SIG-M5 treated with dmso at 0.1 percent for 504 hours (cell line): Measurements from ENCODE around the gene SRPRB.

Experiments
- DNase-seq: peaks from one replicate; lab custom pipeline; 2025; ENCODE audit not compliant: unreplicated experiment; lab: John Stamatoyannopoulos, UW

Gene SRPRB

DNA sequence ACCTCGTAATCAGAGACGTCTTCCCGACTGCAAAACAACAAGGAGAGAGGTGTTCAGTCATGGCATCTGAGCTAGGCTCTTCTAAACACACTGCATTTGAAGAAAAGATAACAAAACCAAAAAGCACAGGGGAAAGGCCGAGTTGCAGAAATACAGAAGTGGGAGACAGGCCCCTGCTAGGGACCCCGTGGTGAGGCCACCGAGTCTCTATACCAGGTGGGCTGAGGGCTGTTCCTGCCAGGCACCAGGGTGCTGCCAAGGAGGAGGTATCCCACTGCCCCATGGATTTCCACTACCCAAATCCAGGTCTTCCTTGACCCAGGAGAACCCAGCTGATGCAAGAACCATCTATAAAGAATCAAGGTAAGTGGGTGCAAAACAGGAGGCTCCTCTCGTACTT, 59.0 kb downstream of the SRPRB start:
- DNase-seq: no peak

DNA sequence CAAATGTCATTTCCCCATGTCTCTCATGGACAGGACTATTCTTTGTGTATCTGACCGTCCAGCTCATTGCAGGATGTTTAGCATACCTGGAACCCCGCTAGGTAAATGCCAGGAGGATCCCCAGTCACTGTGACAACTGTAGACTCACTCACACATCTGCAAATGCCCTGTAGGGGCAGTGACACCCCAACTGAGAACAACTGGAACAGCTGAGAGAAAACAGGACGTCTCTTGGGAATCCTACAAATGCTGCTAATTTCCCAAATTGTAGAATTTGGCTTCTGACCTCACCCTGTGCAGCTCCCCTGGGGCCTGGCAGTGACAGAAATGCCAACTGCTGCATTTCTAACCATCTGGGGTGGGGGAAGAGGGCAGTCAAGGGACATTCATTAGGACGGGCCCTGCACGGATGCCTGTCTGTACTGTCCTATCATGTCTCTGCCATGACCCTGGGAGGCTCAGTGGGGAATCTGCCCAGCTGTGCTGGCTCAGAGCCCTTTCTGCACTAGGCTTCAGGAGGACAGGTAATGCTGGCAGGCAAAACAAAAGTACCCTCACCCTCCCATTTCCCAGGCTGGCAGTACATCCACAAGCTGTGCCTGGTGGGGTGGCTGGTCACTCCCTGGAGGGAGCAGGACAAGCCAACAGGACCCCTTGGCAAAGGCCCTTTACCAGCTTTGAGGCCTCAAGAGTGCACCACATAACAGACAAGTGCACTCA, 59.7 kb downstream of the SRPRB start:
- DNase-seq: no peak

DNA sequence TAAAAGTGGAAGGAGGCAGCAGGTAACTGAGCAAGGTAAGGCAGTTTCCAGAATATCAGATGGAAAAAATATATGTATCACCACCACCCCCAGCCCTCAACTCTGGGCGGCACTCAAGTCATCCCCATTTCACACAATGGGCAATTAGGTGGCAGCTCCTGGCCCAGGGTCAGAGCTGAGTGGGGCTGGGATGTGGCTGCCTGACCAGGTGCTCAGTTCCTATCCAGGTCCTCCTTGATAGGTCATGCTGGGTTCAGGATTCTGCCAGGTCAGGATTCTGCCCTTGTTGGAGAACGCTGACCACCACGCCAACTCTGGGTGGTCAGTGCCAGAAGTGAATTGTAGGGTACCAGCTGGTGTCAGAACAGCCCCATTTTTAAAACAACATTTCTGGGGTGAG, 60.5 kb downstream of the SRPRB start:
- DNase-seq: no peak

DNA sequence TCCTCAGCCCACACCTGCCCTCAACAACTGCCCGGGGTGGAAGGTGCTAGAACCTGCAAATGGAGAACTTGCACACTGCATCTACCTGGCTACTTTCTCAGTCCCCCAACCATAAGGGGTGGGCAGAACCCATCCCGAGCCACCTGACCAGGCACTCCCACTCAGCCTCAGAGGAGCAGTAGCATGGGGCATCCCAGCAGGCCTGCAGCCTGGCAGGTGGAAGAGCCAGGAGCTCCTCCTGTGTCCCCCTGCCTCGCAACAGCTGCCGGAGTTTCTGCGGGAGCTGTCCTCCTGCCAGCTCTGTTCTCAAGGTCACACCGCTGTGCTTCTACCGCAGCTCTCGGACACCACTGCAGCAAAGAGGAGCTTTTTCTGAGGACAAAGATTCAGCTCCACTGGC, 62.6 kb downstream of the SRPRB start:
- no peak for DNase-seq

DNA sequence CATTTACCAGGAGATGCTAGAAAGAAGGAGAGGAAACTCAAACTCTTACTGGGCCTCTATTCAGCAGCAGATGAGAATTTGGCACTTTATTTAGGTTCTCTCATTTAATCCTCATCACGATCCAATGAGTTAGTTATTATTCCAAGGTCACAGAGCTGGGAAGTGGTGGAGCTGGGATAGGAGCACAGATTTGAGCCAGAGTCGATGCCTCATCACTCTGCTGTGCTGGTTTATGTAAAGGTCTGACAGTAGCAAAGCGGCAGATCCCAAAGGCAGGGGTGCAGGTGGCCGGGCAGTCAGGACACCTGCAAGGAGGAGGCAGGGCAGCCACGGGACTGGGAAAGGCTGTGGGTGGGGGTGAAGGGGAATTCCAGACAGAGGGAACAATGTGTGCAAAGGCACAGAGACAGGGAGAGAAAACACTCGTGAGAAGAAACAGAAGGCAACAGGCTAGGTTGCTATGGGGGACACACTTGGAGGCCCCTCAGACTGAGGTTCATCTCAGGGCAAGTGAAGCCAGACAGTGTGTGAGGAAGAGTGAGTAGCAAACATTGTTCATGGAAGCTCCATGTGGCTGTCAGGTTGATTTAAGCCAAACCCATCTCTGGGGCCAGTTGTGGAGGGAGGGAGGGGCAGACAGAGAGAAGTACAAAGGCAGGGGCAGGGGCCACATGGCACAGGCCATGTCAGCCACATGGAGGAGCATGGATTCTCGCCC, 63.3 kb downstream of the SRPRB start:
- DNase-seq: no peak

DNA sequence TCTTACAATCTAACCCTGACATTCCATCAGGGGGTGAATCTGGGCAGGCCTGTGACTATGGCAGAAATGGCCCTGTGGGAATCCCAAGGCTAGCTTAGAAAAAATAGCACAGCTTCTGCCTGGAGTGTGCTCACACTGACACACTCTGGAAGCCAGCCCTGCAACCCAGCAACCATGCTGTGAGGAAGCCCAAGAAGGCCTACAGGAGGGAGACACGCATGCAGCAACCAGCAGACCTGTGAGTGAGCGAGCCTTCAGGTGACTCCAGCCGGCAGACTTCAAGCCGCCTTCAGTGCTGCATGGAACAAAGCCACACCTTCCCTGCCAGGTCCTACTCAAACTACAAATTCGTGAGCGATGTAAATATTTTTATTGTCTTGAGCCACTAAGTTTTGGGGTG, 64.0 kb downstream of the SRPRB start:
- no peak for DNase-seq

DNA sequence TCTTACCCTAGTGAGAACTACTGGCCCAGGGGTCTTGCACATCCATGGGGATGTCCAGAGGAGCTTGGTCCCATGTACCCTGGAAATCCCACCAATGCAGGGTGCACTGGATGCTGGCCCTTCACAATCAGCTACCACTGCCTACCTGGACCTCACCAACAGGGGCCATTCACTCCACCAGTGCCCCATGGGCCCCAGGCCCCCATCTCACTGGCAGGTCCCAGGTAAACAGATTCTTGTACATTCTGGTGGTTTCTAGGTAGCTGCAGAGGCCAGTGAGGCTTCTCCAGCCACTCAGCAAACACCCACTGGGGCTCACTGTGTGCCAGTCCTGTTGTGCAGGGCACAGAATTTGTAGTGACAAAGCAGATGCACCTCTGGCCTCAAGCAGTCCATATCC, 65.2 kb downstream of the SRPRB start:
- DNase-seq: no peak
